ENCODE results near the gene NTM.

The NTM gene

DNA sequence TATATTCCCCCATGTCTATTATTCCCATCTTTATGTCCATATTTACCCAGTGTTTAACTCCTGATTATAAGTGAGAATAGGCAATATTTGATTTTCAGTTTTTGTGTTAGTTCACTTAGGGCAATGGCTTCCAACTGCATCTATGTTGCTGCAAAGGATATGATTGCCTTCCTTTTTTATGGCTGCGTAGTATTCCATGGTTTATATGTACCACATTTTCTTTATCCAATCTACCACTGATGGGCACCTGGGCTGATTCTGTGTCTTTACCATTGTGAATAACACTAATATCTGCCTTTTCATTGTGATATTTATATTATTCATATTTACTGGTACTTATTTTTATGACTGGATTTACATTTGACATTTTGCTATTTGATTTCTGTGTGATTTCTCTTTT lies 649.6 kb downstream of the NTM start:
- Histone ChIP-seq H3K9me3 (ENCODE audit: control insufficient read depth, low read length) (no peaks in the 10 kb centered on the region), H3K79me2 (peaks cover 27% of the 10 kb centered on the region), H3K9ac (no peak overlapping the region), H3K27me3 (ENCODE audit: control insufficient read depth, insufficient read depth, low read length) (no peaks in the 10 kb centered on the region), H2AFZ (no peak overlapping the region), H3K27ac (no peak overlapping the region), H3K36me3 (ENCODE audit: control insufficient read depth, insufficient read depth, low read length) (no peaks in the 10 kb centered on the region), H3K4me1 (no peaks in the 10 kb centered on the region), H3K4me3 (ENCODE audit: low read depth, low read length) (no peak overlapping the region), H3K4me2 (ENCODE audit: low read length) (no peak overlapping the region)
- no peak for TF ChIP-seq CTCF (IDR thresholded peaks at IDR 0.05)

GRCh38 chr11:132022285-132022684 lies 651.9 kb downstream of the NTM start:
- no peak for TF ChIP-seq CTCF (IDR thresholded peaks at IDR 0.05)
- H3K36me3 ChIP-seq (ENCODE audit: control insufficient read depth, insufficient read depth, low read length): no peaks in the 10 kb centered on the region
- no peaks in the 10 kb centered on the region for H3K4me1 ChIP-seq
- no peak overlapping the region for H3K4me3 ChIP-seq (ENCODE audit: low read depth, low read length)
- H3K4me2 ChIP-seq (ENCODE audit: low read length): no peak overlapping the region
- no peaks in the 10 kb centered on the region for H3K9me3 ChIP-seq (ENCODE audit: control insufficient read depth, low read length)
- peaks cover 36% of the 10 kb centered on the region for H3K79me2 ChIP-seq
- no peaks in the 10 kb centered on the region for H3K27me3 ChIP-seq (ENCODE audit: control insufficient read depth, insufficient read depth, low read length)
- no peak overlapping the region for H3K9ac ChIP-seq
- H3K27ac ChIP-seq: no peak overlapping the region
- no peak overlapping the region for H2AFZ ChIP-seq

DNA sequence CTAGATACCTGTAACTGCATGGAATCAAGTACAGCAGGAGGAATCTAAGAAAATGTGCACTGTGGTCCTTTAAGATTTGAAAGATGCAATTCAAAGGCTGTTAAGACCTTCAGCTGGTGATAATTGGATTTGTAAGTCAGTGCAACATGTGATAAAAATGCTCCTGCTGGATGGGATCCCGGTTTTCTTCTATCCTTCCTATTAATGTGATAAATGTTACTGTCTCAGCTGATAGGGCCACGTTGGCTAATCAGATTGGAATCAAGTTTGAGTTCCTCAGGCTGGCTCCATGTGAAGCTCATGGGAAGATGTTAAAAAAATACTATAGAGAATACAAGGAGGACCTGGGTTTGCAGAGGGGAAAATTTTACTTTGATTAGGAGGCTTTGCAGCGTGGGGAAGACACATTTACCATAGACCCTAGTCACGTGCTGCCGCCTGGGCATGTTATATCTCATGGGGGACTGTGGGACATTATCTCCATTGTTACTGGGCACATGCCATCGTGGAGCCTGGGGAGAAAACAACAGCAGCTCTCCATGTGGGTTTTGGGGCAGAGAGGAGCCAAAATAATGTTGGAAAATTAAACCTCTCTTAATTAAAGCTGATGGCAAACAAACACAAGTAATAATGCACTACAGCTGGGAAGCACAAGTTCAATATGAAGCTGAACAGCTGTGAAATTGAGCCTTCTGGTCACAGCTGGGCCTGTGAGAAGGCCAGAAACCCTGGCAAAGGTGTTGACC lies 652.5 kb downstream of the NTM start:
- Histone ChIP-seq H2AFZ (no peak overlapping the region), H3K9ac (no peak overlapping the region), H3K9me3 (ENCODE audit: control insufficient read depth, low read length) (no peaks in the 10 kb centered on the region), H3K27ac (no peak overlapping the region), H3K36me3 (ENCODE audit: control insufficient read depth, insufficient read depth, low read length) (no peaks in the 10 kb centered on the region), H3K4me2 (ENCODE audit: low read length) (no peak overlapping the region), H3K4me3 (ENCODE audit: low read depth, low read length) (no peak overlapping the region), H3K4me1 (no peaks in the 10 kb centered on the region), H3K27me3 (ENCODE audit: control insufficient read depth, insufficient read depth, low read length) (no peaks in the 10 kb centered on the region), H3K79me2 (peaks cover 38% of the 10 kb centered on the region)
- TF ChIP-seq CTCF (IDR thresholded peaks at IDR 0.05): no peak

DNA sequence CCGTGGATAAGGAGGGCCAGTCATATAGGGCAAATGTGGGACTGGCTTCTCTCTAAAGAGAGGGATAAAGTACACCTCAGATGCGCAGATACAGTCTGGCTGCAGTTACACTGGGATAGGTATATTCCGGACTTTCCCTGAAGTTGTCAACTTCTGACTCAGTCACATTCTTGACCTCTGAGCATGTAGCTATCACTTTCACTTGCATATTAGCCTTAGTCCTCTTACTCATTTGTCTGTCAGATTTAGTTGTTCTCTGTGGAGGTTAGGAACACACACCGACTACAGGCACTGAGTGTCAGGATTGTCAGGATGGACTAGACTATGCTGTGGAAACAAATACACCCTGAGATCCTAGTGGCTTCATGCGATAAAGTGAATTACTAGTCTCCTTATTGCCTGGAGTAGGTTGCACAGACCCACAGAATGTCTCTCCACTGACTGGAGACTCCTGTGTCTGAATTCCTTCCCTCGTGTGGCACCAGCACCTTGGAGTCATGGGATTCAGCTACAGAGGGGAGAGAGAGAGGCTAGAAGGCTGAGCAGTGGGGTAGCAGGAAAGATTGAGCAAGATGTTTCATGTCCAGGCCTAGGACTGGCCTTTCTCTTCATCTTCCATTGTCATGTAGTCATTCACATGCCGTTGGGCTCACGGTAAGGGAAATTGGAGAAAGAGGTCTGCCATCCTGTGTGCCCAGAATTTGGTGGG lies 654.3 kb downstream of the NTM start:
- H3K27ac ChIP-seq: no peak overlapping the region
- H3K4me3 ChIP-seq (ENCODE audit: low read depth, low read length): no peak overlapping the region
- no peak for TF ChIP-seq CTCF (IDR thresholded peaks at IDR 0.05)
- H3K9me3 ChIP-seq (ENCODE audit: control insufficient read depth, low read length): no peaks in the 10 kb centered on the region
- H3K79me2 ChIP-seq: peaks cover 36% of the 10 kb centered on the region
- peaks cover 4% of the 10 kb centered on the region for H3K4me1 ChIP-seq
- H3K9ac ChIP-seq: no peak overlapping the region
- H3K4me2 ChIP-seq (ENCODE audit: low read length): no peak overlapping the region
- H2AFZ ChIP-seq: no peak overlapping the region
- H3K27me3 ChIP-seq (ENCODE audit: control insufficient read depth, insufficient read depth, low read length): no peaks in the 10 kb centered on the region
- no peaks in the 10 kb centered on the region for H3K36me3 ChIP-seq (ENCODE audit: control insufficient read depth, insufficient read depth, low read length)

Measured in parathyroid adenoma (tissue), 2 donors.